GM18907 (cell line): ENCODE results near the gene FLRT2.

ENCODE experiments used
- ATAC-seq: cut with Tn5 transposase; IDR thresholded peaks from one replicate; pipeline ENCODE4 v1.9.1; 2021; ENCODE audit warnings: mild to moderate bottlenecking, moderate library complexity; ENCODE audit not compliant: unreplicated experiment

The FLRT2 gene

DNA sequence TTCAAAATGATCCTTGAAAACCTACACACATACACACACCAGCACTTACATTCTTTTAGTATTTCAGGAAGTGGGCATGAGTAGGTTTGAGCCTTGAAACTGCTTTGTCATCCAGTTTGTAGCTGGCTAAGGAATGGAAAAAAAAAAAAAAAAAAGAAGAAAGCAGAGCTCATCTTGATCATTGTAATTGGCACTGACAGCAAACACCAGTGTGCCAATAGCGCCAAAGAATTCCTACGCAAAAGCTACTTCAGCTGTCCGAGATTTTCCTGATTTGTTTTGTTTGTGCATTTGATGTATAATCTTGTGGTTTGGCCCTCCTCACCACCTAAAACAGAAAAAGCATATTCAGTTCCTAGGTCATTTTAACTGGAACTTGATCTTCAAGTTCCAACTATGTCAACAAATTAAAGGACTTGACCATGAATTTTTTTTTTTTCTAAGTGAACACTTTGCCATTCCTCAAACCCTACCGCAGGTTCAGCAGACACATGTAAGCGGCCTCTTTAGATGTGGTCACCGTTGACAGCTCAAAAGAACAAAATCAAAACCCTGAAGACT is 57.3 kb downstream of the FLRT2 start:
- ATAC-seq = no peak

- ATAC-seq = no peak
These were observed 60.8 kb downstream of the FLRT2 start for GRCh38 chr14:85590784-85591183.

DNA sequence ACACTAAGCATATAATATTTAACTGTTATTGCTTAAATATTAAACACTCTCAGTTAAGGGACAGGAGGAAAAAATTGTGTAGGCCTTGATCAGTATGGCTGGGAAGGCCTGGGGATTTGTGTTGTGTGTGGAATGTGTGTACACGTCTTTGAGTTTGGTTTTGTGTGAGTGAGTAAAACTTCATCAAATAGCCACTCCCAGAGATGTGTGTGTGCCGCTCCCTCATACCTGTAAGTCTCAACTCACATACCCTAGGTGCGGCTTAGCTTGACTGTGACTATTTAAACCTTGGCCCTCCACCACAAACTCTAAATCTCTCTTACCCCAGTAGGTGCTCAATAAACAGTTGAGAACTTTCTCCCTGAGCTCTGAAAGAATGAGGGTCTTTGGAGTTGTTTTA is 64.3 kb downstream of the FLRT2 start:
- no peak for ATAC-seq

DNA sequence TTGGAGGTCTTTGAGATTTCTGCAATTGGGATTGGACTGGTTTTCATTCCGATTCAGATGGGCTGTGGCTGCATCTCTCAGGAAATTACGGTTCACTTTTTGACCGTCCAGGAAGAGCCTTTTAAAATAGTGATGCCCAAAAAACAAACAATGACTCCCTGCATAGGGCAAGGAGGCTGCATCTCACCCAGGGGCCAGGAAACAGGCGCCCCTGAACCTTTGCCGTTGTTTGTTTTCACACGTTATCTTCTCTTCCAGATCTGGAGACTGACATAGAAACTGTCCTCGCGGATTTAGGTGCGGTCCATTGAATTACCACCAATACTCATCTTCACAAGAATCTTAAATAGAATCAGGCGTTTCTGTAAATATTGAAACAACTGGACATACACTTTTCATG is 66.0 kb downstream of the FLRT2 start:
- ATAC-seq = no peak

DNA sequence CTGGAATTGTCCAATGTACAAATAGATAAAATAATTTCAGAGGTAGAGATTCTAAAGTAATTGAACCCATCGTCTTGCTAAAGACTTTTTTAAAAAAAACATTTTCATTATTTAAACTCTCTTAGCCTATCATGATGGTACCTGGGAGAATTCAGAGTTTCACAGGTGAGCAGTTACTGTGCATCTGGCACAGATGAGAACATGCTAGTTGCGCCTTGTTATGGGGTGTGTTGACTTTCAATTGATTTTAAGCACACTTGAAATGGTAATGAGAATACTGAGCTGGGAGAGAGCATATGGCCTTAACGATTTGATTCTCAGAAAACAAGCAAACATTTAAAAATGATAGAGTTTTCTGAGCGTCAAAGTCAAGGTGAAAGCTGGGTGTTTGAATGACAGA is 66.6 kb downstream of the FLRT2 start:
- ATAC-seq = no peak

- no peak for ATAC-seq
These were observed 67.8 kb downstream of the FLRT2 start for GRCh38 chr14:85597701-85598100.

DNA sequence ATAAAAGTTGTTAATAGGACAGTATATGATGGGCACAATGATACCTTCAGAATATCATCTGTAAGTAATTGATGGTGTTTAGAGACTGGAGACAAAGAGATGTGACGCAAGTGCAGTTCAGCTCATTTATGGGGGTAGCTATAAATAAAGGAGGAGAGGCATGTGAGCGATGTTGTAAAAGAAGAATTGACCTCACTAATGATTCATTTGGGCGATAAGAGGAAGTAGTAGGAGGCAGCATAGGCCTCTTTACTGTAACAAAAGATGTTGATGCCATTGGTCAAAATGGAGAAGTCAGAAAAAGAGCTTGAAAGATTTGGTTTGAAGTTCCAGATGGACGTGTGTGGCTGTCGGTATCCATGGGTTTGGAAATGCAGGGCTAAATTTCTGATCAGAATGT is 70.0 kb downstream of the FLRT2 start:
- ATAC-seq = no peak

- no peak for ATAC-seq
These were observed 71.3 kb downstream of the FLRT2 start for GRCh38 chr14:85601246-85601645.

- no peak for ATAC-seq
These were observed 71.7 kb downstream of the FLRT2 start for GRCh38 chr14:85601690-85602089.

GRCh38 chr14:85602345-85602744 is 72.4 kb downstream of the FLRT2 start:
- ATAC-seq = no peak

GRCh38 chr14:85604021-85604420 is 74.1 kb downstream of the FLRT2 start:
- no peak for ATAC-seq

GRCh38 chr14:85604714-85605113 is 74.8 kb downstream of the FLRT2 start:
- no peak for ATAC-seq

GRCh38 chr14:85607651-85608081 is 77.7 kb downstream of the FLRT2 start:
- no peak for ATAC-seq

DNA sequence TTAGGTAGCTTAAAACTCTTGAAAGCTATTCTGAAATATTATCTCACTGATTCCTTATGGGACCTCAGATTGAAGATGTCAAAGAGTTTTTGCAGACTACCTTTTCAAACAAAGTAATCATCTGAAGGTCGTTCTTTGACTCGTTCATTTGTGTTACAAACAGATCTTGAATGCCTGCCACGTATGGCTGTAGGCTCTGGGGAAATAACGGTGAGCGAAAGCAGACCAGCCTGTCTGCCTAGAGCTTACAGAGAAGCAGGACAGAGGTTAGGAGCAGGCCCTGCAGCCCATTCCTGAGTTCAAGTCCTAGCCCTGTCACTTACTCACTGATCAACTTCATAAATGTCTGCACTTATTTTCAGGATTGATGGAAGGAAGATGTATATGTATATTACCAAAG is 83.6 kb downstream of the FLRT2 start:
- no peak for ATAC-seq

- no peak for ATAC-seq
These were observed 86.5 kb downstream of the FLRT2 start for GRCh38 chr14:85616386-85616885.

DNA sequence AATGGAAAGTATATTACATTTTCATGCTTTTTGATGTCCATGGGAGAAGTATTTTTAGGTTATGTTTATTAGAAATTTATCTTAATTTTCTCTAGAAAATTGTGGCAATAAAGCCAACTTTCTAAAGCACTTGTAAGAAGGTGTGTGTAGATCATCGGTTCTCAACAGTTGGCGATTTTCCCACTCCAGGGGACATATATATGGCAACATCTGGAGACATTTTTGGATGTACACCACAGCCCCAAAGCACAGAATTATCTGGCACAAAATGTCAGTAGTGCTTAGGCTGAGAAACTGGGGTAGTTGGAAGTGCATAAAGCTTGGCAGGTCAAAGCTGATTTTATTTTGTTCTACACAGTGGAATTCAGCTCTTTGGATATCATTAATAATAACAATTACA is 86.9 kb downstream of the FLRT2 start:
- ATAC-seq = no peak

DNA sequence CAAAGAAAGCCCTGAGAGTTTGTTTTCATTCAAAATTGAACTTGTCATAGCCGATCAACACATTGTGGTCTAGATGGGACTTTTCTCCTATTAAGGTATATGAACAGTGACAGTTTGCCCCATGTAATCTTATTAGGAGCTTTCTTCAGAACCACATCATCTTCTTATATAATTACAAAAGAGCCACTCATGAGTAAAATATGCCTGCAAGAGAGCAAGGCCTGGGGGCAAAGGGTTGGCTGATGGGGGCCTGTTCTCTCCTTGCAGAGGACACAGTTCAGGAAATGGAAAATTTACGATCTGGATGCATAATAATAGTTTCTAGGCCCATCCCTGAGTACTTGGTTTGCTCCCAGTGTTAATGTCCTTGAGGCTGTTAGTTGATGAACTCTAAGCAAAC is 87.8 kb downstream of the FLRT2 start:
- ATAC-seq = no peak

DNA sequence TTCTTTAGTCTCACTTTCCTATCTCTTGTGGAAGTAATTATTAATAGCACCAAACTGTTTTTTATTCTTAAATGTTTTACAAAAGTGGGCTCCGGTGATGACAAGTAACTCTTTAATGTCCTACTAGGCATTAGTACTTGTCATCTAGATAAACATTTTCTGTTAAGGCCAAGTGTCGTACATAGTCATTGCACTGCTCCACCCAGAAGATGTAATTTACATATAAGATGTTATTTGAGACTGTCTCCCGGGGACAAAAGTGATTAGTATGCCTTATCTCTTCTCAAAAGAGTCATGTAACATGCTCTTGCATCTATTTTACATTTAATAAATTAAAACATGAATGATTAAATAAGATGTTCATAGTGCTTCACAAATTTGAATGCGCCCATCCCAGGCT is 88.4 kb downstream of the FLRT2 start:
- no peak for ATAC-seq

DNA sequence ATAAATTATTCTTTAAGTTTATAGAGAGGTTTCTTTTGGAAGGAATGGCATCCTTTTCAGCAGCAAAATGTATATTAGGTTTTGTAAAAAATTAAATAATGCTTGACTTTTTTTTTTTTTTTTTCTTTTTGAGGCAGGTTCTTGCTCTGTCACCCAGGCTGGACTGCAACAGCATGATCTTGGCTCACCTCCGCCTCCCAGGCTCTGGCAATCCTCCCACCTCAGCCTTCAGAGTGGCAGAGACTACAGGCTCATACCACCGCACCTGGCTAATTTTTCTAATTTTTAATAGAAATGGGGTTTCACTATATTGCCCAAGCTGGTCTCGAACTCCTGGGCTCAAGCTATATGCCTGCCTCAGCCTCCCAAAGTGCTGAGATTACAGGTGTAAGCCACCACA is 89.0 kb downstream of the FLRT2 start:
- ATAC-seq = no peak

DNA sequence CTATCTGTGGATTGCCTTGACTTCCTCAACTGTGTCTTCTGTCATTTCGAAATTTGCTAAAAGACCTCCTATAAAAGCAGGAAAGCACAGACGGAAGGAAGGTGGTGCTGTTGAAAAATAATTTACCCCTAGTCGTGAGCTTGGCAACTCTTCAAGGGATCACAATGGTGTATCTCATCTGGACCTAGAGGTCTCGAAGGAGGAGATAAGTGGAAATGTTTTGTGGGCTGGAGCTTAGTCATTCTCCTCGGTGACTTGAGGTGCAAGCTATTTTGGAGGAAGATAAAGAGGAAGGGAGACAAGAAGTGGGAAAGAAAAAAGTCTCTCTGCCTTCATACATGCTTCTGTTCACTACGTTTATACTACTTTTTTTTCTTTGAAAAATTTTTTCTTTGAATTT is 89.9 kb downstream of the FLRT2 start:
- ATAC-seq = no peak

DNA sequence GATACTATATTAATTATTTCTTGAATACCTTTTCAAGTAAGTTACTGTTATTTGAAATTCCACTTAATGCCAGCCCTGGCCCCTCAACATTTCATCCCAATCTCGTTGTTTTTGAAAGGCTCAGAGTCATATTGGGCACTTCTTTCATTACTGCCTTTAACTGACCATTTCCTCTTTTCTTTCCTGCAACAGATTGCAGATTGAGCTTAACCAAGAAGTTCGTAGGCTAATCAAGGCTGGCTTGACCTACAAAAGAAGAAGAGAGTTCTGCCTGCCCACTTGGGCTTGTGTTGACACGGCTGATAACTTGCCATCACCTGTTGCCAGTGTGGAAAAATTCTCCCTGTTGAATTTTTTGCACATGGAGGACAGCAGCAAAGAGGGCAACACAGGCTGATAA is 91.0 kb downstream of the FLRT2 start:
- ATAC-seq = no peak

- no peak for ATAC-seq
These were observed 92.2 kb downstream of the FLRT2 start for GRCh38 chr14:85622106-85622505.

- ATAC-seq = no peak
These were observed 93.2 kb downstream of the FLRT2 start for GRCh38 chr14:85622986-85623685.
